RWPE2 (cell line): ENCODE data around the gene MT1M.
A peak's percentile ranks its signal among the peaks of the same experiment; 100 is the strongest.

Experiments
- ATAC-seq: fragments of 200-7000 bp; cut with Tn5 transposase; 3 replicates; pipeline ENCODE4 v1.9.1; 2021; ENCODE audit warnings: low read depth
- DNase-seq: peaks from one replicate; pipeline ENCODE4 v3.0.0-alpha.2; 2020; ENCODE audit warnings: low spot score
- H3K27ac ChIP-seq: fragments of 450-650 bp; 2 replicates; pipeline ENCODE4 v1.5.1; 2017; ENCODE audit warnings: mild to moderate bottlenecking; ENCODE audit not compliant: poor library complexity, severe bottlenecking
- H3K27me3 ChIP-seq: fragments of 250-450 bp; sonication (Bioruptor Pico); 2 replicates; pipeline ENCODE4 v1.5.1; 2021; ENCODE audit warnings: mild to moderate bottlenecking, moderate library complexity; ENCODE audit not compliant: insufficient read depth, poor library complexity, severe bottlenecking
- H3K36me3 ChIP-seq: fragments of 250-450 bp; sonication (Bioruptor Pico); 2 replicates; pipeline ENCODE4 v1.5.1; 2020; ENCODE audit warnings: low read depth, mild to moderate bottlenecking, moderate library complexity
- H3K4me1 ChIP-seq: fragments of 250-450 bp; sonication (Bioruptor Pico); 2 replicates; pipeline ENCODE4 v1.5.1; 2021; ENCODE audit warnings: mild to moderate bottlenecking, moderate library complexity; ENCODE audit not compliant: insufficient read depth, poor library complexity, severe bottlenecking
- H3K4me3 ChIP-seq: fragments of 250-450 bp; sonication (Bioruptor Pico); 2 replicates; pipeline ENCODE4 v1.5.1; 2021; ENCODE audit warnings: mild to moderate bottlenecking, moderate library complexity; ENCODE audit not compliant: severe bottlenecking
- H3K9me3 ChIP-seq: fragments of 250-450 bp; sonication (Bioruptor Pico); 2 replicates; pipeline ENCODE4 v1.5.1; 2021; ENCODE audit warnings: mild to moderate bottlenecking, moderate library complexity; ENCODE audit not compliant: severe bottlenecking
- TF ChIP-seq, protein P1 (sequence below): fragments of 450-650 bp; IDR thresholded peaks from one replicate; pipeline ENCODE4 v1.5.1; 2017; ENCODE audit warnings: mild to moderate bottlenecking, moderate library complexity; ENCODE audit not compliant: poor library complexity, severe bottlenecking

MT1M gene

DNA sequence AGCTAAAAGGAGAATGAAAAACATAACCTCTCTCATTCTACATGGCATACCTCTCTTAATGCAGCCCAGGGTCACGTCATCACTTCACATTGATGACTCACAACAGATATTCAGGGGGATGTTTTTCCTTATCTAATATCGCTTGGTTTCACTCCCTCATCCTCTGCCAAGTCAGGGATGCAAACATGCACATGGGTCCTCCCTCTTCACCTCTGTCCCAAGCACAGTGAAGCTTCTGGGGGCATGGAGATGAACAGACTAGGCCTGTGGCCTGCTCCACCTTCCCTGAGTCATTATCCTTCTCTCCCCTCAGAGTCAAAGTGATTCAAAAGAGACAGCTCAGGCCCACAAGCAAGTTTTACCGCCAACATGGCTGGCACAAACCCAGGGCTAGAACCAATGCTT, 26.4 kb upstream of the MT1M start:
- peaks cover 17% of the 10 kb centered on the region for H3K36me3 ChIP-seq
- DNase-seq, result no peak
- no peak overlapping the region for H3K4me3 ChIP-seq
- TF ChIP-seq, protein P1, sequence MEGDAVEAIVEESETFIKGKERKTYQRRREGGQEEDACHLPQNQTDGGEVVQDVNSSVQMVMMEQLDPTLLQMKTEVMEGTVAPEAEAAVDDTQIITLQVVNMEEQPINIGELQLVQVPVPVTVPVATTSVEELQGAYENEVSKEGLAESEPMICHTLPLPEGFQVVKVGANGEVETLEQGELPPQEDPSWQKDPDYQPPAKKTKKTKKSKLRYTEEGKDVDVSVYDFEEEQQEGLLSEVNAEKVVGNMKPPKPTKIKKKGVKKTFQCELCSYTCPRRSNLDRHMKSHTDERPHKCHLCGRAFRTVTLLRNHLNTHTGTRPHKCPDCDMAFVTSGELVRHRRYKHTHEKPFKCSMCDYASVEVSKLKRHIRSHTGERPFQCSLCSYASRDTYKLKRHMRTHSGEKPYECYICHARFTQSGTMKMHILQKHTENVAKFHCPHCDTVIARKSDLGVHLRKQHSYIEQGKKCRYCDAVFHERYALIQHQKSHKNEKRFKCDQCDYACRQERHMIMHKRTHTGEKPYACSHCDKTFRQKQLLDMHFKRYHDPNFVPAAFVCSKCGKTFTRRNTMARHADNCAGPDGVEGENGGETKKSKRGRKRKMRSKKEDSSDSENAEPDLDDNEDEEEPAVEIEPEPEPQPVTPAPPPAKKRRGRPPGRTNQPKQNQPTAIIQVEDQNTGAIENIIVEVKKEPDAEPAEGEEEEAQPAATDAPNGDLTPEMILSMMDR, result no peak
- no peaks in the 10 kb centered on the region for H3K27me3 ChIP-seq
- ATAC-seq, result peak; percentile 4; the same call in 1 of the 3 replicates
- H3K4me1 ChIP-seq, result peaks cover 36% of the 10 kb centered on the region
- peak overlapping the region; percentile 100 for H3K27ac ChIP-seq
- no peaks in the 10 kb centered on the region for H3K9me3 ChIP-seq

DNA sequence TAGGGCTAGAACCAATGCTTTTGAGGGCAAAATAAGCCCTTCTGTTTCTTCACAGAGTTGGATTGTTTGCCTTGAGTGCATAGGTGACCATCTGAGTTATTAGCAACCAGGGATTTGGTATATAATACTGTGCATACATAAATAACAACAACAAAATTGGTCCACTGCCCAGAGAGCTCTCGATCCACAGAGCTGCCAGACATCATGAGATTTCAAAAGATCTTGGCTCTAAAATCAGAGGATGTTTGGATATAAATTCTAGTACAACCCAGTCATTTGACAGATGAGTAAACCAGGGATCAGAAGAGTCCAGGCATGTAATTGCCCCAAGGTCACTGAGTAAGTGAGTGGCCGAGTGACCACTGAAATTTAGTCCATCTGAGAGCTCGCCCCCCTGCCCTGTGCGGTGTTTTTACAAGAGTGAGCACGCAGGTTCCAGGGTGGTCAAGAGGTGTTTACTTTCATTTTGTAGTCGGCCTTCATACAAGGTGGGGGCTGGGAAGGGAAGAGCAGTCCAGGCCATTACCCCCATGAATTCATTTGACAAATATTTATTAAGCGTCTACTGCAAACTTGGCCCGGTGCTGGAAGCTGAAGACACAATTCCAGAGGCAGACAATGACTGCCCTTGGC, 25.9 kb upstream of the MT1M start:
- H3K36me3 ChIP-seq, result peaks cover 17% of the 10 kb centered on the region
- DNase-seq (no peak), ATAC-seq (peak; percentile 5)
- H3K4me3 ChIP-seq, result peak overlapping the region; percentile 2
- TF ChIP-seq, protein P1, result no peak
- H3K9me3 ChIP-seq, result no peaks in the 10 kb centered on the region
- H3K27me3 ChIP-seq, result no peaks in the 10 kb centered on the region
- peak overlapping the region; percentile 100 for H3K27ac ChIP-seq
- peaks cover 41% of the 10 kb centered on the region for H3K4me1 ChIP-seq

DNA sequence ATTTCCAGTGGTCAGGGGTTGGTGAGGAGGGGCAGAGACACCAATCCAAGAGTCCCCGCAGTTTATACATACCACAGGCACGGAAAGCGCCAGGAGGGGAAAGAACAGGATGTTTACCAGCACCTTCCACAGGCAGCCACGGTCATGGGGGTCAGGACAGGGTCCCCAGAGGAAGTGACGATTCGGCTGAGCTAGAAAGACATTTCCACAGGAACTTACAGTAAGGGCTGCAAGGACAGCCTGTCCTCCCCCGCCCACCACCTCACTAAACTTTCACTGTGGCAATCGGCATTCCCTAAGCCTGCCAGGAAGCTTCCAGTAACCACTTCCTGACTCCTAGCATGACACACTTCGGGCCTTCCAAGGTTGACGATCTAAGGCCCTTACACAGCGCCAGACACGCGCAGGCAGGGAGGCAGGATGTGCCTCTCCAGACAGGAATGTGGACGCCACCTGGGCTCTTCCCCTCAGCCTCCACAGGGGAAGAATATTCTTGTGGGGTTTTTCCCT, 25.3 kb upstream of the MT1M start:
- no peaks in the 10 kb centered on the region for H3K27me3 ChIP-seq
- H3K4me1 ChIP-seq, result peaks cover 43% of the 10 kb centered on the region
- H3K9me3 ChIP-seq, result no peaks in the 10 kb centered on the region
- H3K36me3 ChIP-seq, result peaks cover 17% of the 10 kb centered on the region
- ATAC-seq (peak; percentile 66), DNase-seq (peak; percentile 99)
- H3K4me3 ChIP-seq, result peak overlapping the region; percentile 2
- peak overlapping the region; percentile 100 for H3K27ac ChIP-seq
- TF ChIP-seq, protein P1, result no peak

DNA sequence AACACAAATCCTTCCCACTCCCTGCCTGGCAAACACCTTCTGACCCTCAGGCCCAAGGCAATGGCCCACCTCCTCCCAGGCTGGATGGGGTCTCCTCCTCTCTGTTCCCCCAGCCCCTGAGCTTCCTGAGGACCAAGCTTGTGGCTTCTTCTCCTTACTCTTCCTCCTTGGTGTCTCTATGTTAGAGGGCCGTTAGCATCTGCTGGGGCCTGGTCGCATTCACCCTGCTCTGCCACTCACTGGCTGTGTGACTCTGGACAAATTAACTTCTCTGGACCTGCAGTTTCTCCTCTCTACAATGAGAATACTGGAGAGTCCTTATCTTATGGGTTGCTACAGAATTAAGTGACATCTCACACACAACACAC, 24.8 kb upstream of the MT1M start:
- Histone ChIP-seq H3K27me3 (no peaks in the 10 kb centered on the region), H3K27ac (peak overlapping the region; percentile 100), H3K4me3 (peak overlapping the region; percentile 54), H3K36me3 (peaks cover 17% of the 10 kb centered on the region), H3K9me3 (no peaks in the 10 kb centered on the region), H3K4me1 (peaks cover 48% of the 10 kb centered on the region)
- ATAC-seq, result no peak
- TF ChIP-seq, protein P1, result no peak
- no peak for DNase-seq

DNA sequence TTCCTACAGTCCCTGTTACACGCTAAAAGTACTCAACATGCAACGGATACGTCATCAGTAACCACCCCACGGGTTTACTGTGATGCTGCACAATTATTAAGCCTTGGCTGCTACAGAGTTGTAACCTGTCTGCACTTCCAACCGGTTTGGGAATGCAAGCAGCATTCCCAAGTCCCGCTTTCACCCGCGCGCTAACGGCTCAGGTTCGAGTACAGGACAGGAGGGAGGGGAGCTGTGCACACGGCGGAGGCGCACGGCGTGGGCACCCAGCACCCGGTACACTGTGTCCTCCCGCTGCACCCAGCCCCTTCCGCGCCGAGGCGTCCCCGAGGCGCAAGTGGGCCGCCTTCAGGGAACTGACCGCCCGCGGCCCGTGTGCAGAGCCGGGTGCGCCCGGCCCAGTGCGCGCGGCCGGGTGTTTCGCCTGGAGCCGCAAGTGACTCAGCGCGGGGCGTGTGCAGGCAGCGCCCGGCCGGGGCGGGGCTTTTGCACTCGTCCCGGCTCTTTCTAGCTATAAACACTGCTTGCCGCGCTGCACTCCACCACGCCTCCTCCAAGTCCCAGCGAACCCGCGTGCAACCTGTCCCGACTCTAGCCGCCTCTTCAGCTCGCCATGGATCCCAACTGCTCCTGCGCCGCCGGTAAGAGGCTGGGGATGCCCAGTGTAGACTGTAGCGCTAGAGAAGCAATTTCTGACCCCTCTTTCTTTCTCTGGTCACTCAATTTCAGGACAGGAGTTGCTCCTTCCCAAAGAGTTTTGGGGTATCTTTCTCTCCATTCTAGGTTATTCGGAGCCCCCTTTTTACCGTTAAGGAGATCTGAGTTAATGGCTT, 24.2 kb upstream of the MT1M start, which contains the start of gene MT2A:
Gene MT2A, plus strand, starts transcription at position 542 of the 833 bp plus-strand sequence. Its CDS starts 72 bp downstream, at position 614.
- Histone ChIP-seq H3K4me1 (peaks cover 54% of the 10 kb centered on the region), H3K4me3 (peak within 1 kb of the TSS; percentile 54), H3K36me3 (peaks cover 17% of the 10 kb centered on the region), H3K27ac (peak within 1 kb of the TSS; percentile 100), H3K27me3 (no peaks in the 10 kb centered on the region), H3K9me3 (no peaks in the 10 kb centered on the region)
- TF ChIP-seq, protein P1, result no peak
- DNase-seq, result peak; percentile 96
- ATAC-seq, result peak; percentile 40
